NB4 (cell line): ENCODE data around the gene HBS1L.

Experiments used
- DNase-seq: peaks from one replicate; pipeline ENCODE4 v3.0.0; 2010; ENCODE audit warnings: low read depth
- H3K4me3 ChIP-seq: one replicate; pipeline ENCODE4 v1.5.1; 2011; ENCODE audit warnings: mild to moderate bottlenecking, low read depth, low read length, moderate library complexity
- MYC ChIP-seq: IDR thresholded peaks from 2 replicates; pipeline ENCODE4 v1.6.1; 2011; ENCODE audit warnings: low read depth, low read length
- POLR2A ChIP-seq: IDR thresholded peaks from 2 replicates; pipeline ENCODE4 v1.6.1; 2011; ENCODE audit warnings: mild to moderate bottlenecking; ENCODE audit not compliant: insufficient read length; ENCODE audit errors: extremely low read depth
- TF ChIP-seq, protein P1 (sequence below): IDR thresholded peaks from 2 replicates; pipeline ENCODE4 v1.6.1; 2011; ENCODE audit warnings: low read depth, low read length
- TF ChIP-seq, protein P2 (sequence below): IDR thresholded peaks from one replicate; pipeline ENCODE4 v1.5.1; 2012; ENCODE audit warnings: low read depth, low read length

Gene HBS1L

DNA sequence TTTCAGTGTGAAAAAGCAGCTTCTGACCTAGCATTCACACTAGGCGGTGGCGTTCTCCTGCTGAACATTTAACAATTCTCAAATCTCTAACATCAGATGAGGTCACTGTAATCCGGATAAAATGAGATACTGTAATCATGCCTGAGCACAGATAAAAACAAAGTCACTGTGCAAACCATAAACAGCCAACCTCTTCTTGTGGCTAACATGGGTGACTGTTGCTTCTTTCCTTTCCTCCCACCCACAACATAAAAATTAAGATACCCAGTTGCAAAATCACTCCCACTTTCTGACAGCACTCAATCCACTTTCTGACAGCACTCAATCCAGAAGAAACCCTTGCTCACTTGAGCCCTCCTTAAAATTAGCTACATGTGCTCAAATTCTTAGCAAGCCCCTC, 93.3 kb downstream of the HBS1L start:
- DNase-seq: no peak
- H3K4me3 ChIP-seq: no peak overlapping the region
- TF ChIP-seq, protein P1, sequence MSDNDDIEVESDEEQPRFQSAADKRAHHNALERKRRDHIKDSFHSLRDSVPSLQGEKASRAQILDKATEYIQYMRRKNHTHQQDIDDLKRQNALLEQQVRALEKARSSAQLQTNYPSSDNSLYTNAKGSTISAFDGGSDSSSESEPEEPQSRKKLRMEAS: no peak
- no peak for TF ChIP-seq MYC
- TF ChIP-seq, protein P2, sequence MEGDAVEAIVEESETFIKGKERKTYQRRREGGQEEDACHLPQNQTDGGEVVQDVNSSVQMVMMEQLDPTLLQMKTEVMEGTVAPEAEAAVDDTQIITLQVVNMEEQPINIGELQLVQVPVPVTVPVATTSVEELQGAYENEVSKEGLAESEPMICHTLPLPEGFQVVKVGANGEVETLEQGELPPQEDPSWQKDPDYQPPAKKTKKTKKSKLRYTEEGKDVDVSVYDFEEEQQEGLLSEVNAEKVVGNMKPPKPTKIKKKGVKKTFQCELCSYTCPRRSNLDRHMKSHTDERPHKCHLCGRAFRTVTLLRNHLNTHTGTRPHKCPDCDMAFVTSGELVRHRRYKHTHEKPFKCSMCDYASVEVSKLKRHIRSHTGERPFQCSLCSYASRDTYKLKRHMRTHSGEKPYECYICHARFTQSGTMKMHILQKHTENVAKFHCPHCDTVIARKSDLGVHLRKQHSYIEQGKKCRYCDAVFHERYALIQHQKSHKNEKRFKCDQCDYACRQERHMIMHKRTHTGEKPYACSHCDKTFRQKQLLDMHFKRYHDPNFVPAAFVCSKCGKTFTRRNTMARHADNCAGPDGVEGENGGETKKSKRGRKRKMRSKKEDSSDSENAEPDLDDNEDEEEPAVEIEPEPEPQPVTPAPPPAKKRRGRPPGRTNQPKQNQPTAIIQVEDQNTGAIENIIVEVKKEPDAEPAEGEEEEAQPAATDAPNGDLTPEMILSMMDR: no peak
- no peak for TF ChIP-seq POLR2A

DNA sequence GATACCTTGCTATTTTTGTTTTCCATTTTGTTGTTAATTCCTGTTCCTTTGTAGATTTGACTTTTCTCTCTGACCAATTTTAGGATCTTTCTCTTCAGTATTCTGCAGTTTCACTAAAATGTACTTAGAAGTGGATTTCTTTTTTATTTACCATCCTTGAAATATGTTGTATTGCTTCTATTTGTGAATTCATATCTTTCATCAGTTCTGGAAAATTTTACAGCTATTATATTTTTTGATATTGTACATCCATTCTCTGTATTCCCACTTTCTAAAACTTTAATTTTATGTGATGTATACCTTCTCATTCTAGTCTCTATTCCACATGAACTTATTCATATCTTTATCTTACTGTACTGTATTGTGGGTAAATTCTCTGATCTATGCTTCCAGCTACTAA, 95.0 kb downstream of the HBS1L start:
- no peak overlapping the region for H3K4me3 ChIP-seq
- DNase-seq: no peak
- TF ChIP-seq, protein P2: no peak
- TF ChIP-seq POLR2A (no peak), MYC (no peak)
- TF ChIP-seq, protein P1: no peak

DNA sequence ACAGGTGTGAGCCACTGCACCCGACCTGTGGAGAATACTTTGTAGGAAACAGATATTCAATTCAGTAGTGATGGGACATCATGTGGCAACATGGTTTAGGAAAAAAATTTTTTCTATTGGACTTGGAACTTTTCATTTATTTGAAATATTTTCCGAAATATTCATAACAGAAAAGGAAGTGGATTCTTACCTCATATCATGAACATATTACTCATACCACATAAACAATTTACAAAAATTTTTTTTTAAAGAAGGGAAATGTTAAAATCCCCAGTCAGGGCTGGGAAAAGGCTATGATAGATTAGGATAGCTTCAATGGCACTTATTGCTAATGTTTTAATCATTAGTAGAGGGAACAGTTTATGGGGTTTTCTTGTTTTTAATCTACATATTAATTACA, 97.9 kb downstream of the HBS1L start:
- no peak overlapping the region for H3K4me3 ChIP-seq
- TF ChIP-seq MYC (no peak), POLR2A (no peak)
- TF ChIP-seq, protein P2: no peak
- TF ChIP-seq, protein P1: no peak
- no peak for DNase-seq

DNA sequence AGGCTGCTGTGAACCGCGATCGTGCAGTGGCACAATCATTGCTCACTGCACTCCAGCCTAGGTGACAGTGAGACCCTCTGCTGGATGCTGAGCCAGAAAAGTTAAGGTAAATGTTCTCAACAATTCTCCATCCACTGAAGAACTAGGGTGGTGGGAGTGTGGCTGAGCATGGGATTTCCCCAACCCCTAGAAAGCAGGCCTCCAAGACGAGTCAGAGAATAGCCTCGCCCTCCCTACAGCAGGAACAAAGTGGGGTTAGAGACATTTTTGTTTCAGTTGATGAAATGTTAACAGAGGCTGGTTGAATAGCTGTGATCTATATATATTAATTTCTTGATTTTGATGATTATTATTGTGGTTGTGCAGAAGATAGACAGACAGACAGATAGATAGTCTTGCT, 98.6 kb downstream of the HBS1L start:
- no peak for DNase-seq
- H3K4me3 ChIP-seq: no peak overlapping the region
- TF ChIP-seq, protein P2: no peak
- TF ChIP-seq POLR2A (no peak), MYC (no peak)
- TF ChIP-seq, protein P1: no peak

DNA sequence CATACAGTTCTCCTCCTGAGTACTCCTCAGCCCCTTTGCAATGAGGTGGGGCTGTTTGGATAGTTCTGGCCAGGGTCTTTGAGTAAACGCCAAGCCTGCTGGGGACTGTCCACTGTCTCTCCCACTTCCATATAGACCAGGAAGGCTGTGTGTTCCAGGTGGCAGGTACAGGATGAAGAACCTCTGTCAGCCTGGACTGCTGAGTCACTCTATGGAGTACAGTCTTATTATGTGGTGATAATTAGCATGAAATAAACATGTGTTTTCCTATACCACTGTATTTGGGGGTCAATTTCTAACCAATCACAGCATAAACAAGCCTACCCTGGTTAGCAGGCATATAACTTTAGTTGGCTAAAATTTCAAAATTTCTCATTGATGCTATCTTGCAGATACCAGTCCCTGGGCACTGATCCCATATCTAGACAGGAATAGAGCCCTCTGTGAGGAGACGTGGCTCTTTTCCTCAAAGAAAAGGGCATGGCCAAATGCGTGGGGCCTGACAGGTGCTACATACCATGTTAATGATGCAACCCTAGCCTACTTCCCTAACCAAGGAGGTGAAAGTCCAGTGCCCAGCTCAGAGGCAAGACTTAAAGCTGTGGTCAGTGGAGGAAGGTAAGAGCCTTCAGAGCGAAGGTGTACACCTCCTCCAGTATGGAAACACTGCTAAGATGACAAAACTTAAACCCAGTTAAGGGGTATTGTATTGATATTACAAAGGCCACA, 100.2 kb downstream of the HBS1L start:
- DNase-seq: no peak

More for the DNA sequence above, 100.2 kb downstream of the HBS1L start:
- H3K4me3 ChIP-seq: no peak overlapping the region
- TF ChIP-seq POLR2A: no peak
- TF ChIP-seq, protein P1: no peak
- TF ChIP-seq, protein P2: no peak
- no peak for TF ChIP-seq MYC
